Measurements from ENCODE around the gene YRDC.
"Not testable (repeated sequence)": the region's sequence is repeated elsewhere in the genome, so short reads cannot be mapped to it uniquely, and the experiment has no call there.

Gene YRDC

DNA sequence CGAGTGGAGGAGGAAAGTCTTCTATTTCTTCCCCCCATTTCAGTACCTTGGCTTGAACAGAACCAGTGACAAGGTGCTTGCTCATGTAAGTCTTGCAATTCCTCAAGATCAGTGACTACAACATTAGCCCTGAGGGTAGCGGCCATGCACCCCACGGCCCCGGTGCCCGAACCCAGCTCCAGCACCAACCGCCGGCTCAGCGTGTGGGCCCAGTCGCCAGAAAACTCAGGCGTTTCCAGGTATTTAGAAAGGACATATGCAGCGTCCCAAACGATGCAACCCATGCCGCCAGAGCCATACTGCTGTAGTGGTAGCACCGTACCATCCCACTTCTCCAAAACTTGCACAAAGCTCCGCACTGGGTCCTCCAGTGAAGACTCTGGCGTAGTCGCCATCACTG is 25.5 kb downstream of the YRDC start:
- no peak for TF ChIP-seq CTCF (conservative IDR thresholded peaks at IDR 0.05; ENCODE audit: low read depth)
- ChIA-PET CTCF (no interaction called here), POLR2A (ENCODE audit: low non-redundant PET) (no interaction called here)
- no peak for DNase-seq (ENCODE audit: low spot score)
- no peak overlapping the region for H3K27ac ChIP-seq

GRCh38 chr1:37778654-37779053 is 29.4 kb downstream of the YRDC start:
- ChIA-PET CTCF (no interaction called here), POLR2A (ENCODE audit: low non-redundant PET) (no interaction called here)
- TF ChIP-seq CTCF (conservative IDR thresholded peaks at IDR 0.05; ENCODE audit: low read depth) = no peak

GRCh38 chr1:37776946-37777516 is 31.0 kb downstream of the YRDC start:
- no peak overlapping the region for H3K27ac ChIP-seq
- ChIA-PET CTCF (interaction anchor here (0.7 kb wide), 1 partner anchor 14 kb away, joined by 3 read pairs; no protein-coding TSS in a partner anchor), POLR2A (ENCODE audit: low non-redundant PET) (no interaction called here)
- DNase-seq (ENCODE audit: low spot score) = no peak
- TF ChIP-seq CTCF (conservative IDR thresholded peaks at IDR 0.05; ENCODE audit: low read depth) = no peak

More at GRCh38 chr1:37778654-37779053, 29.4 kb downstream of the YRDC start:
- no peak for DNase-seq (ENCODE audit: low spot score)
- no peak overlapping the region for H3K27ac ChIP-seq

- CTCF ChIA-PET; POLR2A ChIA-PET (ENCODE audit: low non-redundant PET); H3K27ac ChIP-seq; DNase-seq (ENCODE audit: low spot score): not testable (repeated sequence)
Measured at GRCh38 chr1:37771440-37771839, 36.6 kb downstream of the YRDC start.

- no peak for DNase-seq (ENCODE audit: low spot score)
- CTCF ChIA-PET = no interaction called here
- H3K27ac ChIP-seq = no peak overlapping the region
- no peak for TF ChIP-seq CTCF (conservative IDR thresholded peaks at IDR 0.05; ENCODE audit: low read depth)
- POLR2A ChIA-PET (ENCODE audit: low non-redundant PET) = no interaction called here
Measured at GRCh38 chr1:37767488-37767887, 40.5 kb downstream of the YRDC start.

GRCh38 chr1:37765916-37766664 is 41.9 kb downstream of the YRDC start:
- DNase-seq (ENCODE audit: low spot score) = no peak
- POLR2A ChIA-PET (ENCODE audit: low non-redundant PET) = no interaction called here
- CTCF ChIA-PET = interaction anchor here (0.5 kb wide), 1 partner anchor 163 kb away, joined by 3 read pairs; no protein-coding TSS in a partner anchor
- no peak for TF ChIP-seq CTCF (conservative IDR thresholded peaks at IDR 0.05; ENCODE audit: low read depth)
- H3K27ac ChIP-seq = no peak overlapping the region

DNA sequence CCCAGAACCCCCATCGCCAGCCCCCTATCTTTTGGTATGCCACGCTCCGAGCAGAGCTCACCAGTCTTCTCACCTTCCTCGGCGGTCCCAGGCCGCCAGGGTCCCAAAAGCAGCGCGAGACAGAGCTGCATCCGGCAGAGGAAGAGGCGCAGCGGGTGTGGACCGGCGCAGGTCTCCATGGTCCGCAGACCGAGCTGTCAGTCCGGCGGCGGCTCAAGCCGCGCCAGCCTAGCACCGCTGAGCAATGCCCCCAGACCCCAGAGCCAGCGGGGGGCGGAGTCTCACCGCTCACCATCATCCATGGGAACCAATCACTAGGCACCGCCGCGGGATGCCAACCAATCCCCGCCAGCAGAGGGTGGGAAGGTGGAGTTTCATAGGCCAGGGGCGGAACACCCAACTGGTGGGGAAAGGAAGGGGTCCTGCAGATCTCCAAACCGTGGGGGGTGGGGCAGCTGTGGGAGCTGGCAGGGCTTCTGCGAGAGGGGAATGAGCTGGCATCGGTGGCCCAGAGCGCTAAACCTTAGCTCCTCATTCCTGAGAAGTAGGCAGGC is 43.0 kb downstream of the YRDC start, which contains the start of gene EPHA10:
Gene EPHA10, minus strand, starts transcription at position 233 of the 554 bp plus-strand sequence. Its CDS starts 54 bp downstream, at position 179.
- ChIA-PET POLR2A (ENCODE audit: low non-redundant PET) (no interaction called here), CTCF (interaction anchor here (0.7 to 0.9 kb wide), 2 partner anchors 49 to 56 kb away, joined by 3 to 4 read pairs; no protein-coding TSS in a partner anchor)
- TF ChIP-seq CTCF (conservative IDR thresholded peaks at IDR 0.05; ENCODE audit: low read depth) = no peak
- no peak within 1 kb of the TSS for H3K27ac ChIP-seq
- no peak for DNase-seq (ENCODE audit: low spot score)
